Pancreas (tissue), 10 donors: ENCODE data around the gene LEF1. TPM values are rescaled to one million over a fixed set of nuclear protein-coding genes. Genes with fewer than 3 reads are reported as not detected.

Experiments used
- ATAC-seq, 4 donors: fragments of 200-7000 bp; cut with Tn5 transposase; one replicate each; pipeline versions ENCODE4 v1.8.0 to v1.9.1; 2020; ENCODE audit warnings: mild to moderate bottlenecking in 4 of 4, moderate library complexity in 4 of 4
- DNase-seq, 6 donors: peaks; one replicate each; pipeline ENCODE4 v3.0.0-alpha.2; 2020
- FAIRE-seq: peaks from 2 replicates; lab custom pipeline; 2012; peaks lifted over from hg19 to GRCh38; lab: Jason Lieb, UNC
- H3K27ac ChIP-seq, 4 donors: fragments of 200-600 bp; sonication (generic); 1 replicate in 3 of 4; 2 replicates in 1 of 4; pipeline versions ENCODE4 v1.5.0 to v1.8.0; 2020
- H3K27me3 ChIP-seq, 4 donors: fragments of 200-600 bp; one replicate each; pipeline ENCODE4 v1.8.0; 2021
- H3K36me3 ChIP-seq, 3 donors: fragments of 200-600 bp; sonication (generic) in 1 of 3; one replicate each; pipeline versions ENCODE4 v1.5.0 to v1.8.0; 2020 to 2021
- H3K4me1 ChIP-seq, 3 donors: fragments of 200-600 bp; one replicate each; pipeline ENCODE4 v1.8.0; 2021
- H3K4me3 ChIP-seq, 4 donors: fragments of 200-600 bp; sonication (generic) in 2 of 4; one replicate each; pipeline versions ENCODE4 v1.5.0 to v1.8.0; 2020 to 2021
- H3K9me3 ChIP-seq, 4 donors: fragments of 200-600 bp; one replicate each; pipeline ENCODE4 v1.8.0; 2021
- CTCF ChIP-seq, 4 donors: fragments of 200-600 bp; sonication (generic) in 3 of 4; IDR thresholded peaks; one replicate each; pipeline versions ENCODE4 v1.5.0 to v1.8.0; 2021; ENCODE audit warnings: antibody characterized with exemption in 4 of 4
- WGBS, 2 donors: extraction: QIAGEN DNeasy Blood & Tissue Kit; methylation state at CpG; one replicate each; pipeline ENCODE4 v1.1.7; 2013; 5-methylcytosine and 5-hydroxymethylcytosine counted together
- intact Hi-C, 3 donors: fragments of 100-400 bp; cut with DNase I; formaldehyde crosslinking; loops; one replicate each; pipeline versions ENCODE4 v1.11.1 to v1.14.2; 2022
- polyA plus RNA-seq, 2 donors: library from polyadenylated mRNA; stranded (reverse); fragments of 200-250 nt; gene quantifications; one replicate each; pipeline ENCODE4 v1.2.3, GENCODE V29; 2013
- total RNA-seq, 6 donors: library from RNA; stranded (reverse); fragmentation: NEBNext Ultra II Directional in 4 of 6; extraction: Animal tissue kit (Norgen Biotek cat#: 25700) in 4 of 6; gene quantifications; one replicate each; pipeline versions ENCODE4 v1.2.1 to v1.2.4, GENCODE V29; 2021 to 2023
- donor health status: healthy with polysubstance abuse.
- donor health status: DM: no; HTN: no; CAD: no; lungs with moderate emphysema.
- donor health status: DM: no; HTN: no; CAD: no.
- donor health status: control.
- donor health status: control.
- donor health status: Bipolar disorder and iron deficiency.
- donor health status: DM: yes; HTN: yes; CAD: no.
- donor health status: DM: no; HTN: no; CAD: no.
- donor health status: DM: no; HTN: no; CAD: no.
- donor health status: DM: yes; HTN: yes; CAD: no.

Gene LEF1
- total and polyA plus RNA-seq, 8 donors, result 0.28 to 3.5 (median 0.86) TPM

- FAIRE-seq, result no peak
Observed at GRCh38 chr4:108004646-108005045, 164.1 kb downstream of the LEF1 start.

GRCh38 chr4:108003982-108004515 is 164.7 kb downstream of the LEF1 start:
- Histone ChIP-seq H3K27ac (no peak overlapping the region), H3K4me3 (no peak overlapping the region), H3K36me3 (no peaks in the 10 kb centered on the region), H3K9me3 (no peaks in the 10 kb centered on the region), H3K4me1 (no peaks in the 10 kb centered on the region), H3K27me3 (no peaks in the 10 kb centered on the region)
- DNase-seq, result no peak
- no peak for FAIRE-seq
- ATAC-seq, result no peak
- TF ChIP-seq CTCF (IDR thresholded peaks at IDR 0.05), result no peak
- 93 to 94% methylated on average over 4 of the region's 4 CpGs for WGBS, 2 donors
- intact Hi-C loops, result no loop called here

More at GRCh38 chr4:108004646-108005045, 164.1 kb downstream of the LEF1 start:
- H3K4me1 ChIP-seq, result no peaks in the 10 kb centered on the region
- WGBS, 2 donors, result 93 to 97% methylated on average over 2 of the region's 2 CpGs
- DNase-seq (no peak), ATAC-seq (no peak)
- no peak overlapping the region for H3K27ac ChIP-seq
- intact Hi-C loops, result no loop called here
- H3K27me3 ChIP-seq, result no peaks in the 10 kb centered on the region
- TF ChIP-seq CTCF (IDR thresholded peaks at IDR 0.05), result no peak
- no peaks in the 10 kb centered on the region for H3K9me3 ChIP-seq
- no peaks in the 10 kb centered on the region for H3K36me3 ChIP-seq
- H3K4me3 ChIP-seq, result no peak overlapping the region

- no peak for DNase-seq
- H3K4me3 ChIP-seq, result no peak overlapping the region
- H3K9me3 ChIP-seq, result no peaks in the 10 kb centered on the region
- WGBS, 2 donors, result 95 to 99% methylated on average over 3 of the region's 3 CpGs
- intact Hi-C loops, result no loop called here
- peaks cover 0 to 4% (median 0%) of the 10 kb centered on the region in 3 donors for H3K4me1 ChIP-seq
- TF ChIP-seq CTCF (IDR thresholded peaks at IDR 0.05), result no peak
- no peaks in the 10 kb centered on the region for H3K27me3 ChIP-seq
- FAIRE-seq, result no peak
- ATAC-seq, result no peak
- no peak overlapping the region for H3K27ac ChIP-seq
- H3K36me3 ChIP-seq, result no peaks in the 10 kb centered on the region
Observed at GRCh38 chr4:108001540-108002135, 167.1 kb downstream of the LEF1 start.

GRCh38 chr4:107999932-108000539 is 168.7 kb downstream of the LEF1 start:
- FAIRE-seq (no peak), DNase-seq (no peak), ATAC-seq (no peak)
- intact Hi-C loops, result no loop called here
- Histone ChIP-seq H3K4me3 (no peak overlapping the region), H3K27me3 (no peaks in the 10 kb centered on the region), H3K4me1 (peaks cover 0 to 4% (median 0%) of the 10 kb centered on the region in 3 donors), H3K27ac (no peak overlapping the region), H3K36me3 (no peaks in the 10 kb centered on the region), H3K9me3 (no peaks in the 10 kb centered on the region)
- 92 to 96% methylated on average over 2 of the region's 2 CpGs for WGBS, 2 donors
- TF ChIP-seq CTCF (IDR thresholded peaks at IDR 0.05), result no peak

GRCh38 chr4:107997794-107998193 is 170.9 kb downstream of the LEF1 start:
- ATAC-seq (no peak), DNase-seq (no peak), FAIRE-seq (no peak)
- no peaks in the 10 kb centered on the region for H3K27me3 ChIP-seq
- H3K9me3 ChIP-seq, result no peaks in the 10 kb centered on the region
- no peak for TF ChIP-seq CTCF (IDR thresholded peaks at IDR 0.05)
- no peaks in the 10 kb centered on the region for H3K36me3 ChIP-seq
- no peak overlapping the region for H3K4me3 ChIP-seq
- WGBS, 2 donors, result 90 to 95% methylated on average over 2 of the region's 2 CpGs
- H3K27ac ChIP-seq, result no peak overlapping the region
- intact Hi-C loops, result no loop called here
- H3K4me1 ChIP-seq, result peaks cover 8 to 15% (median 12%) of the 10 kb centered on the region in 3 donors
